ENCODE data around the gene MS4A15. TPM values are rescaled to one million over a fixed set of nuclear protein-coding genes. Genes with fewer than 3 reads are reported as not detected.
"Not testable (repeated sequence)": the region's sequence is repeated elsewhere in the genome, so short reads cannot be mapped to it uniquely, and the experiment has no call there.

MS4A15 gene
- total RNA-seq, 1 donor from 2014 or later, result not detected

GRCh38 chr11:60740573-60740972 lies 16.1 kb upstream of the MS4A15 start:
- intact Hi-C loops (cut with micrococcal nuclease), result no loop called here

DNA sequence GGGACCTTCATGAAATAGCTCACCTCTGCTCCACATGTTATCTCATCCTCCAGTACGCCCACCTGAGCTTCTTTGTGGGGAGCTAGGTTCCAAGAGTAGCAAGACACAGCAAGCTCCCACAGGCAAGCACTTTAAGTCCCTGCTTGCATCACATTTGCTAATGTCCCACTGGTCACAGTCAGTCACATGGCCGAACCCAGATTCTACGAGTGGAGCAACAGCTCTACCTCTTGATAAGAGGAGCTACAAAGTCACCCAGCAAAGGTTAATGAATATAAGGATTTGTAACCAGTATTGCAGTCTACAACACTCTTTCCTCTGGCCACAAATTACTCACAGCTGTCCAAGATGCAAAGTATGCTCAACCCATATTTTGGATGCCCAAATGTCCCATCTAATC lies 15.2 kb upstream of the MS4A15 start:
- DNase-seq, result no peak
- intact Hi-C loops (cut with micrococcal nuclease), result no loop called here
- Mint-ChIP-seq H3K36me3 (ENCODE audit: low read depth) (no peaks in the 10 kb centered on the region), H3K27ac (no peak overlapping the region), H3K27me3 (peaks cover 2% of the 10 kb centered on the region), H3K4me3 (no peak overlapping the region), H3K9me3 (no peaks in the 10 kb centered on the region), H3K4me1 (no peaks in the 10 kb centered on the region)

More at GRCh38 chr11:60740573-60740972, 16.1 kb upstream of the MS4A15 start:
- Mint-ChIP-seq H3K27ac (no peak overlapping the region), H3K9me3 (no peaks in the 10 kb centered on the region), H3K4me3 (no peak overlapping the region), H3K4me1 (no peaks in the 10 kb centered on the region), H3K36me3 (ENCODE audit: low read depth) (no peaks in the 10 kb centered on the region), H3K27me3 (peaks cover 2% of the 10 kb centered on the region)
- DNase-seq, result no peak

DNA sequence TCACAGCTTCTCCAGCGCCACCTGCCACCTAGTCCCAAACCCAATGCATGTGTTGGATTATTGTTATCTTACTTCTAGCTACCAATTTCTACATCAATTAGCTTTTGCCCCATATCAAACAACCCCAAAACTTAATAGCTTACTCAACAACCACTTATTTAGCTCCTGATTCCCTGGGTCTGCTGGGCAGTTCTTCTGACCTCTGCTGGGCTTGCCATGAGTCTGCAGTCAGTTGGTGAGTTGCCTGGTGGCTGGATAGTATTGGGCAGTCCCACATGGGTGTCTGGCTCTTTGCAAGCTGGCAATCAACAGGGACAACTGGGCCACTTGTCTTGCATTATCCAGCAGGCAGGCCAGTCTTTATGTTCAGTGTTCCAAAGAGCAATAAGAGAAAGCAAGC lies 13.6 kb upstream of the MS4A15 start:
- intact Hi-C loops (cut with micrococcal nuclease), result no loop called here
- DNase-seq, result no peak
- Mint-ChIP-seq H3K4me3 (no peak overlapping the region), H3K4me1 (no peaks in the 10 kb centered on the region), H3K27me3 (no peaks in the 10 kb centered on the region), H3K9me3 (peaks cover 5% of the 10 kb centered on the region), H3K36me3 (ENCODE audit: low read depth) (no peaks in the 10 kb centered on the region), H3K27ac (no peak overlapping the region)

- no peaks in the 10 kb centered on the region for H3K36me3 Mint-ChIP-seq (ENCODE audit: low read depth)
- no peak for DNase-seq
- intact Hi-C loops (cut with micrococcal nuclease), result no loop called here
- H3K4me3 Mint-ChIP-seq, result no peak overlapping the region
- H3K27me3 Mint-ChIP-seq, result no peaks in the 10 kb centered on the region
- peaks cover 5% of the 10 kb centered on the region for H3K9me3 Mint-ChIP-seq
- H3K4me1 Mint-ChIP-seq, result no peaks in the 10 kb centered on the region
- H3K27ac Mint-ChIP-seq, result no peak overlapping the region
These were observed 12.6 kb upstream of the MS4A15 start for GRCh38 chr11:60744114-60744513.

DNA sequence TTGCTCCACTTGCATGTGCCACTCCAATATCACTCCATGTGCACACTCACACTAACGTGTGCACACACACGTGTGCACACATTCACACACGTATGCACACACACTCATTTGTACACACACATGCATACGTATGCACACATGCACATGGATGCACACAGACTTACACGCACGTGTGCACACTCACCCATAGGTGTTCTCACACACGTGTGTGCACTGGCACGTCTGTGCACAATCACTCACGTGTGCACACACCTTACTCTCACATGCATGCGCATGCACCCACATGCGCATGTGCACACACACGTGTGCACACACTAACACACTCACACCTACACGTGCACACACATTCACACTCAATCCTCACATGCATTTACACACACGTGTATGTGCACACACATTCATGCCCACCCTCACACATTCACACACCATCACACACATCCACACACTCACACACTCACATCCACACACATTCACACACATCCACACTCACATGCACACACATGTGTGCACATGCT lies 9.3 kb upstream of the MS4A15 start:
- Mint-ChIP-seq H3K27ac (no peak overlapping the region), H3K9me3 (peaks cover 5% of the 10 kb centered on the region), H3K36me3 (ENCODE audit: low read depth) (no peaks in the 10 kb centered on the region), H3K4me3 (no peak overlapping the region), H3K4me1 (no peaks in the 10 kb centered on the region), H3K27me3 (no peaks in the 10 kb centered on the region)
- intact Hi-C loops (cut with micrococcal nuclease), result no loop called here
- no peak for DNase-seq

- Mint-ChIP-seq H3K27ac (no peak overlapping the region), H3K4me3 (no peak overlapping the region), H3K4me1 (no peaks in the 10 kb centered on the region), H3K9me3 (peaks cover 5% of the 10 kb centered on the region), H3K27me3 (peaks cover under 1% of the 10 kb centered on the region), H3K36me3 (ENCODE audit: low read depth) (no peaks in the 10 kb centered on the region)
- intact Hi-C loops (cut with micrococcal nuclease), result no loop called here
- DNase-seq, result no peak
These were observed 8.4 kb upstream of the MS4A15 start for GRCh38 chr11:60748225-60748624.

DNA sequence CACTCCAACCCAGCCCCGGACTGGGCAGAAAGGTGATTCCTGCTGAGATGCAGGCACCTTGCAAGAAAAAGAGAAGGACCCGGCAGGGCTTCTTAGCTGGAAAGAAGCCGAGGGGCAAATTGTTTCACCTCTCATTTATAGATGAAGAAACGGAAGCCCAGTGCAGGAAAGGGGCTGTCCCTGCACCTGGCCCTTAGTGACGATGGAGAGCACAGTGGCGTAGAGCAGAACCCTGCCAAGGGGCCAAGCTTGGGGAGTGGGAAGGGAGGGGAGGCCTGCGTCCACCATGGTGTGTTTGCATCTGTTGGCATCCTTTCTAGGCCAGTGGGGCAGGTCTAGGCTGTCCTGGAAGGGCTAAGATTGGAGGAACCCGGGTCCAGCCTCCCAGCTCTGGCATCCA lies 7.8 kb upstream of the MS4A15 start:
- intact Hi-C loops (cut with micrococcal nuclease), result no loop called here
- no peaks in the 10 kb centered on the region for H3K4me1 Mint-ChIP-seq
- no peak overlapping the region for H3K27ac Mint-ChIP-seq
- H3K9me3 Mint-ChIP-seq, result peaks cover 5% of the 10 kb centered on the region
- no peaks in the 10 kb centered on the region for H3K36me3 Mint-ChIP-seq (ENCODE audit: low read depth)
- no peak for DNase-seq
- H3K4me3 Mint-ChIP-seq, result no peak overlapping the region
- peaks cover 3% of the 10 kb centered on the region for H3K27me3 Mint-ChIP-seq

GRCh38 chr11:60750911-60751310 lies 5.8 kb upstream of the MS4A15 start:
- Mint-ChIP-seq H3K27ac (no peak overlapping the region), H3K27me3 (peaks cover 3% of the 10 kb centered on the region), H3K36me3 (ENCODE audit: low read depth) (no peaks in the 10 kb centered on the region), H3K4me3 (no peak overlapping the region), H3K4me1 (no peaks in the 10 kb centered on the region), H3K9me3 (peaks cover 5% of the 10 kb centered on the region)
- intact Hi-C loops (cut with micrococcal nuclease), result no loop called here
- no peak for DNase-seq

DNA sequence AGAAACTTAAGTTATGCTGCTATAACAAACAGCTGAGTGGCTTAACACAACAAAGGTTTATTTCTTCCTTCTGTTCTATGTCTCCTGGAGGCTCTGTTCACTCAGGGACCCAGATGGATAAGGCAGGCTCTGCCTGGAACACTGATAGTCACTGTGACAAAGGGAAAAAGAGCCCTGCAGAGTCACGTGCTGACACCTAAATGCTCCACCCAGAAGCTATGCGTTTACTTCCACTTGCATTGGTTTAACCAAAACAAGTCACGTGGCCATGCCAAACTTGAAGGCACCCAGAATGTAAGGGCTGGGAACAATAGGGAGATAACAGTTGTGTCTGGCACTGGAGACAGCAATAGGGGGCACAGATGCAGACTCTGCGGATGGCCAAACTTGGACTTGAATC lies 3.4 kb upstream of the MS4A15 start:
- no peak overlapping the region for H3K4me3 Mint-ChIP-seq
- H3K9me3 Mint-ChIP-seq, result no peaks in the 10 kb centered on the region
- peaks cover 3% of the 10 kb centered on the region for H3K27me3 Mint-ChIP-seq
- no peak overlapping the region for H3K27ac Mint-ChIP-seq
- no peak for DNase-seq
- intact Hi-C loops (cut with micrococcal nuclease), result no loop called here
- H3K36me3 Mint-ChIP-seq (ENCODE audit: low read depth), result no peaks in the 10 kb centered on the region
- no peaks in the 10 kb centered on the region for H3K4me1 Mint-ChIP-seq

GRCh38 chr11:60754887-60755286 lies 1.8 kb upstream of the MS4A15 start:
- H3K27me3 Mint-ChIP-seq, result peaks cover 16% of the 10 kb centered on the region
- intact Hi-C loops (cut with micrococcal nuclease), result no loop called here
- H3K27ac Mint-ChIP-seq, result no peak overlapping the region
- no peaks in the 10 kb centered on the region for H3K36me3 Mint-ChIP-seq (ENCODE audit: low read depth)
- H3K4me1 Mint-ChIP-seq, result no peaks in the 10 kb centered on the region
- no peak for DNase-seq
- H3K9me3 Mint-ChIP-seq, result no peaks in the 10 kb centered on the region
- H3K4me3 Mint-ChIP-seq, result no peak overlapping the region

DNA sequence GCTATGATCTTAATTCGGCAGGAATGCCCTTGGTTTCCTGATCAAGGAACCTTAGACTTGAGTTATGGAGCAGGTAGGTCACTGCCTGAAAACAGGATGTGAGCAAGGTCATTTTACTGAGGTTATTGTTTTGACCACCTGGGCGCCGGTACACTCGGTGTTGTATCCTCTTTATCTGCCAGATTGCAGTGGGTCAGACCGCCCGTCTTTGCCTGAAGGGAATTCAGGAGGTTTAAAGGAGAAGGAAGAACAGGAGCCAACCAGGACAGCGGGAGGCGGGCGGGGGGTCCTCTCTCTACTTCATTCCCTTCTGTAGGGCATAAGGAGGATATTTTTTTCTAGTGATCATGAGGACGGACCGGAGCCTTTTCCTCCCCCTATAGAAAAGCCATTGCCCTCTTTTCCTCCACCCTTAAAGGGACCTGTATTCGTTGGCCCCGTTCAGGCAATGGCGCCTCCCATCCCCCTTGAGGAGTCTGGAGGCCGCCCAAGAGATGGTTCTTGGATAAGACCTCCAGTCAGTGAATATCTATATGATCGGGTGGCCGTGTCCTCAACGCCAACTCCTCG lies 649 bp downstream of the MS4A15 start:
- Mint-ChIP-seq H3K36me3 (ENCODE audit: low read depth) (no peaks in the 10 kb centered on the region), H3K27ac (no peak overlapping the region), H3K4me3 (no peak overlapping the region), H3K4me1 (no peaks in the 10 kb centered on the region), H3K27me3 (peaks cover 28% of the 10 kb centered on the region), H3K9me3 (no peaks in the 10 kb centered on the region)
- no peak for DNase-seq
- intact Hi-C loops (cut with micrococcal nuclease), result no loop called here

DNA sequence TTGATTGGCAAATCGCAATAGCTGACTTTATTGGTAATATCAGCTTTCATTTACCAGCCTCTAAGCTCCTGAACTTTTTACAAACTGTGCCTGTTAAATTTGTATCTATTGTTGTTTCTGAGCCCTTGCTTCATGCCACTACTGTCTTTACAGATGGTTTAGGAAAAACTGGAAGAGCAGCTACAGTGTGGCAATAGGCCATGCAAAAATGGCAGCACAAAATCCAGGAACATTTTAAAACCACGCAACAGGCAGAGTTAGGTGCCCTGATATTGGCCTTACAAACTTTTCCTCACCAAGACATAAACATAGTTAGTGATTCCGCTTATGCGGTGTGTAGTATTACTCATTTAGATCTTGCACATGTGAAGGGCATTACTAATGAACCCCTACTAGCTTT lies 2.0 kb downstream of the MS4A15 start:
- H3K4me3 Mint-ChIP-seq; DNase-seq; H3K9me3 Mint-ChIP-seq; H3K4me1 Mint-ChIP-seq; H3K36me3 Mint-ChIP-seq (ENCODE audit: low read depth); H3K27ac Mint-ChIP-seq; intact Hi-C loops (cut with micrococcal nuclease): not testable (repeated sequence)
- peaks cover 26% of the 10 kb centered on the region for H3K27me3 Mint-ChIP-seq

GRCh38 chr11:60759438-60760225 lies 3.0 kb downstream of the MS4A15 start:
- intact Hi-C loops (cut with micrococcal nuclease); H3K27ac Mint-ChIP-seq; H3K36me3 Mint-ChIP-seq (ENCODE audit: low read depth); H3K9me3 Mint-ChIP-seq; DNase-seq; H3K4me1 Mint-ChIP-seq; H3K4me3 Mint-ChIP-seq: not testable (repeated sequence)
- peaks cover 28% of the 10 kb centered on the region for H3K27me3 Mint-ChIP-seq

DNA sequence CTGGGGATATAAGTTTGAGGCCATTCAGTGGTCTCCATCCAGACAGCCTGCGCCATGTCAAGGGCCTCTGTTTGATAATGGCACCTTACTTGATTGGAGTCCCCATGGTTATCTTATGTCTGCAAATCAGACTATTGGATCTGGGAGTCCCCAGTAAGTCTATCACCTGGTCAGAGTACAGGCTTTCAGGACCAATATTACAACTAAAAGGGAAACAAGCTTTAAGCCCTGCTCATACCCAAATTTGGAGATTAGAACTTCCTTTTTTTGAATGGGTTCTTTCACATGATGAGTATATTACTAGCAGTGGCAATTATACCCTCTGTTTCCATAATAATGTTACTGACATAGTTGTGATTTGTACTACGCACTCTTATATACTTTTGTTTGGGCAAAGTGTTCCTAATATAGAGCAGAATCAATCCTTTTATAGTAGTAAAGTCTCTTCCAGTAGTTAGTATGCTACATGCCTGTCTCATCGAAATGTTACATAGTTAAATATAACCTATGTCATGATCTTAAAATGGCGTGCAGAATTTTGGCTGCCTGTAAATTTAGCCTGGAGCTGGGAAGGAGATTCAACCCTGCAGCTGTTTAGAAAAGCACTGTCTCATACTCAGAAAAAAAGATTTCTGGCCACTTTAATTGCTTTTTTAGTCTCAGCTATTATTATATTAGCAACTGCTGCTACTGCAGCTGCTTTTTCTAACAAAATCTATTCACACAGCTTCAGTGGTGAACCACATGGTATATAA lies 4.9 kb downstream of the MS4A15 start:
- no peaks in the 10 kb centered on the region for H3K9me3 Mint-ChIP-seq
- no peaks in the 10 kb centered on the region for H3K36me3 Mint-ChIP-seq (ENCODE audit: low read depth)
- H3K4me1 Mint-ChIP-seq, result peaks cover 5% of the 10 kb centered on the region
- DNase-seq, result no peak
- intact Hi-C loops (cut with micrococcal nuclease), result no loop called here
- no peak overlapping the region for H3K4me3 Mint-ChIP-seq
- no peak overlapping the region for H3K27ac Mint-ChIP-seq
- H3K27me3 Mint-ChIP-seq, result peaks cover 28% of the 10 kb centered on the region

Data from activated CD4-positive, alpha-beta T cell treated with anti-CD3 and anti-CD28 coated beads, Interleukin-2, amount 10 ng/mL, durations not matched to agents 24 days and 14 days (primary cell).